Ovary (tissue), 3 donors: ENCODE results near the gene DOCK11.

Experiments
- CTCF ChIP-seq, 3 donors: fragments of 450-650 bp in 2 of 3; fragments of 200-600 bp in 1 of 3; IDR thresholded peaks; one replicate each; pipeline versions ENCODE4 v1.5.1 to v1.8.0; 2016 to 2022; ENCODE audit warnings: antibody characterized with exemption in 3 of 3, mild to moderate bottlenecking in 1 of 3
- POLR2A ChIP-seq: fragments of 450-650 bp; IDR thresholded peaks from one replicate; pipeline ENCODE4 v1.6.1; 2017; ENCODE audit warnings: antibody characterized with exemption, mild to moderate bottlenecking, moderate library complexity
- donor health status: DM: no; HTN: no; CAD: no.

- TF ChIP-seq CTCF (IDR thresholded peaks at IDR 0.05) (no peak), POLR2A (no peak)
Measured at GRCh38 chrX:118630848-118631247, 135.2 kb downstream of the DOCK11 start.
